Keratinocyte (primary cell): ENCODE data around the gene PLEKHG4. TPM values are rescaled to one million over a fixed set of nuclear protein-coding genes. Genes with fewer than 3 reads are reported as not detected.

Source experiments
- DNase-seq: peaks from one replicate; pipeline ENCODE4 v3.0.0-alpha.2; 2011; ENCODE audit warnings: low read depth, missing footprints, low spot score
- FAIRE-seq: peaks from 2 replicates; lab custom pipeline; 2011; peaks lifted over from hg19 to GRCh38; lab: Jason Lieb, UNC
- H2AFZ ChIP-seq: 2 replicates; pipeline ENCODE4 v1.6.0; 2012; ENCODE audit warnings: low read length, control low read depth, inconsistent platforms; ENCODE audit not compliant: control insufficient read depth
- H3K27ac ChIP-seq: 2 replicates; pipeline ENCODE4 v1.5.1; 2011; ENCODE audit warnings: low read length; ENCODE audit not compliant: control insufficient read depth, insufficient read depth
- H3K27me3 ChIP-seq: 3 replicates; pipeline ENCODE4 v1.6.0; 2011; ENCODE audit warnings: low read length; ENCODE audit not compliant: control insufficient read depth, insufficient read depth; ENCODE audit errors: extremely low read depth
- H3K36me3 ChIP-seq, 2 experiments: 2 replicates in 1 of 2; 3 replicates in 1 of 2; pipeline ENCODE4 v1.5.1; 2011; ENCODE audit warnings: low read length in 2 of 2, mild to moderate bottlenecking in 1 of 2; ENCODE audit not compliant: control insufficient read depth in 2 of 2, insufficient read depth in 2 of 2; ENCODE audit errors: extremely low read depth in 1 of 2
- H3K4me1 ChIP-seq: 3 replicates; pipeline ENCODE4 v1.5.1; 2011; ENCODE audit warnings: low read length; ENCODE audit not compliant: control insufficient read depth, insufficient read depth; ENCODE audit errors: extremely low read depth
- H3K4me2 ChIP-seq: 3 replicates; pipeline ENCODE4 v1.6.0; 2011; ENCODE audit warnings: low read depth, low read length; ENCODE audit not compliant: control insufficient read depth, insufficient read depth; ENCODE audit errors: extremely low read depth
- H3K4me3 ChIP-seq, 3 experiments: fragments of 200-600 bp in 1 of 3; sonication (generic) in 1 of 3; 2 replicates in 2 of 3; 3 replicates in 1 of 3; pipeline ENCODE4 v1.5.1; 2011 to 2016; ENCODE audit warnings: low read length in 3 of 3, mild to moderate bottlenecking in 3 of 3, control low read depth in 2 of 3, inconsistent platforms in 1 of 3, low read depth in 1 of 3, mixed read lengths in 1 of 3, mixed run types in 1 of 3, moderate library complexity in 1 of 3; ENCODE audit not compliant: control insufficient read depth in 2 of 3, insufficient read depth in 2 of 3; ENCODE audit errors: extremely low read depth in 1 of 3
- H3K79me2 ChIP-seq: 2 replicates; pipeline ENCODE4 v1.6.0; 2012; ENCODE audit warnings: low read length; ENCODE audit not compliant: control insufficient read depth, insufficient read depth
- H3K9ac ChIP-seq: 3 replicates; pipeline ENCODE4 v1.6.0; 2011; ENCODE audit warnings: low read length; ENCODE audit not compliant: control insufficient read depth, insufficient read depth; ENCODE audit errors: extremely low read depth
- H3K9me1 ChIP-seq: 3 replicates; pipeline ENCODE4 v1.6.0; 2011; ENCODE audit warnings: low read length; ENCODE audit not compliant: control insufficient read depth, insufficient read depth; ENCODE audit errors: extremely low read depth
- H3K9me3 ChIP-seq: 2 replicates; pipeline ENCODE4 v1.5.1; 2012; ENCODE audit warnings: low read depth, low read length; ENCODE audit not compliant: control insufficient read depth
- H4K20me1 ChIP-seq: 3 replicates; pipeline ENCODE4 v1.6.0; 2011; ENCODE audit warnings: low read length; ENCODE audit not compliant: control insufficient read depth, insufficient read depth; ENCODE audit errors: extremely low read depth
- EZH2 ChIP-seq: IDR thresholded peaks from one replicate; pipeline ENCODE4 v1.6.1; 2012; ENCODE audit warnings: inconsistent platforms, mild to moderate bottlenecking, low read length, moderate library complexity
- dilution Hi-C: fragments of 300-500 bp; cut with MboI; formaldehyde crosslinking; loops from one replicate; pipeline ENCODE4 v1.7.0; 2020; ENCODE audit warnings: low sequenced_read_pairs; ENCODE audit not compliant: extremely low pct_ligation_motif_present
- polyA plus RNA-seq, 5 experiments: library from polyadenylated mRNA; depleted of rRNA in 3 of 5; stranded (reverse) in 3 of 5; stranded (forward) in 1 of 5; unstranded in 1 of 5; fragments of >200 nt; gene quantifications; 1 replicate in 1 of 5; 2 replicates in 3 of 5; 3 replicates in 1 of 5; pipeline versions ENCODE4 v1.2.1 to v1.2.3, GENCODE V29; 2011 to 2012; ENCODE audit warnings: missing spikeins in 2 of 5, low read depth in 1 of 5, low replicate concordance in 1 of 5
- TF ChIP-seq, protein P1 (sequence below), 3 experiments: IDR thresholded peaks in 1 of 3; conservative IDR thresholded peaks in 1 of 3; optimal IDR thresholded peaks in 1 of 3; 2 replicates in 2 of 3; 3 replicates in 1 of 3; pipeline versions ENCODE3 to v1.5.1; 2011; ENCODE audit warnings: low read length in 3 of 3, mild to moderate bottlenecking in 3 of 3, moderate library complexity in 2 of 3, control low read depth in 1 of 3, inconsistent platforms in 1 of 3; ENCODE audit not compliant: insufficient read depth in 2 of 3; ENCODE audit errors: extremely low read depth in 1 of 3

PLEKHG4 gene
- polyA plus RNA-seq, 1 donor (not counting 4 experiments of a cell fraction or from before 2014, with no cell fraction given): 1.3 TPM

DNA sequence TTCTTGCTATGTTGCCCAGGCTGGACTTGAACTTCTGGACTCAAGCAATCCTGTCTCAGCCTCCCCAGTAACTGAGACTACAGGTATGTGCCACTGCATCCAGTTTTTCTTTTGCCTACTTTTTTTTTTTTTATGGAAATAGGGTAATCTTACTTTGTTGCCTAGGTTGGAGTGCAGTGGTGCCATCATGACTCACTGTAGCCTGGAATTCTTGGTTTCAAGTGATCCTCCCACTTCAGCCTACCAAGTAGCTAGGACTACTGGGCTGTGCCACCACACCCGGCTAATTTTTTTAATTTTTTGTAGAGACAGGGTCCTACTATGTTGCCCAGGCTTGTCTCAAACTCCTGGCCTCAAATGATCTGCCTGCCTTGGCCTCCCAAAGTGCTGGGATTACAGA lies 57.3 kb downstream of the PLEKHG4 start:
- DNase-seq (peak; percentile 9), FAIRE-seq (no peak)
- H3K79me2 ChIP-seq: no peaks in the 10 kb centered on the region
- H2AFZ ChIP-seq: no peak overlapping the region
- H3K4me1 ChIP-seq: no peaks in the 10 kb centered on the region
- dilution Hi-C loops: no loop called here
- H3K9me3 ChIP-seq: no peaks in the 10 kb centered on the region
- no peaks in the 10 kb centered on the region for H3K9me1 ChIP-seq
- H3K27ac ChIP-seq: no peak overlapping the region
- H3K4me3 ChIP-seq: no peak overlapping the region
- H3K9ac ChIP-seq: no peak overlapping the region
- TF ChIP-seq EZH2: no peak
- TF ChIP-seq, protein P1, sequence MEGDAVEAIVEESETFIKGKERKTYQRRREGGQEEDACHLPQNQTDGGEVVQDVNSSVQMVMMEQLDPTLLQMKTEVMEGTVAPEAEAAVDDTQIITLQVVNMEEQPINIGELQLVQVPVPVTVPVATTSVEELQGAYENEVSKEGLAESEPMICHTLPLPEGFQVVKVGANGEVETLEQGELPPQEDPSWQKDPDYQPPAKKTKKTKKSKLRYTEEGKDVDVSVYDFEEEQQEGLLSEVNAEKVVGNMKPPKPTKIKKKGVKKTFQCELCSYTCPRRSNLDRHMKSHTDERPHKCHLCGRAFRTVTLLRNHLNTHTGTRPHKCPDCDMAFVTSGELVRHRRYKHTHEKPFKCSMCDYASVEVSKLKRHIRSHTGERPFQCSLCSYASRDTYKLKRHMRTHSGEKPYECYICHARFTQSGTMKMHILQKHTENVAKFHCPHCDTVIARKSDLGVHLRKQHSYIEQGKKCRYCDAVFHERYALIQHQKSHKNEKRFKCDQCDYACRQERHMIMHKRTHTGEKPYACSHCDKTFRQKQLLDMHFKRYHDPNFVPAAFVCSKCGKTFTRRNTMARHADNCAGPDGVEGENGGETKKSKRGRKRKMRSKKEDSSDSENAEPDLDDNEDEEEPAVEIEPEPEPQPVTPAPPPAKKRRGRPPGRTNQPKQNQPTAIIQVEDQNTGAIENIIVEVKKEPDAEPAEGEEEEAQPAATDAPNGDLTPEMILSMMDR (optimal IDR thresholded peaks at IDR 0.05 in 1 of 3, IDR thresholded peaks at IDR 0.05 in 1 of 3, conservative IDR thresholded peaks at IDR 0.05 in 1 of 3; ENCODE audit: extremely low read depth in 1 of 3, insufficient read depth in 2 of 3, low read length in 3 of 3): no peak
- no peak overlapping the region for H3K4me2 ChIP-seq
- H4K20me1 ChIP-seq: no peaks in the 10 kb centered on the region
- H3K27me3 ChIP-seq: no peaks in the 10 kb centered on the region
- H3K36me3 ChIP-seq: no peaks in the 10 kb centered on the region

Other genes with a start within 250 kb of the PLEKHG4 start
- 26.7 to 31.5 TPM (median 28.0 TPM) in 3 replicates for gene PHAF1, start 169.6 kb upstream of the PLEKHG4 start, polyA plus RNA-seq
- 2.6 to 5.4 TPM (median 3.9 TPM) in 3 replicates for gene B3GNT9, start 128.5 kb upstream of the PLEKHG4 start, polyA plus RNA-seq
- 12.5 to 25.0 TPM (median 12.5 TPM) in 3 replicates for gene TRADD, start 119.6 kb upstream of the PLEKHG4 start, polyA plus RNA-seq
- gene FBXL8, start 119.6 kb upstream of the PLEKHG4 start, polyA plus RNA-seq: 3.0 to 6.0 TPM (median 4.0 TPM) in 3 replicates
- gene HSF4, start 114.8 kb upstream of the PLEKHG4 start, polyA plus RNA-seq: 4.3 to 10.7 TPM (median 4.9 TPM) in 3 replicates
- gene NOL3, start 109.0 kb upstream of the PLEKHG4 start, polyA plus RNA-seq: 10.5 to 18.1 TPM (median 16.8 TPM) in 3 replicates
- 9.0 to 15.0 TPM (median 13.3 TPM) in 3 replicates for gene MATCAP1, start 95.6 kb upstream of the PLEKHG4 start, polyA plus RNA-seq
- gene EXOC3L1, start 89.4 kb upstream of the PLEKHG4 start, polyA plus RNA-seq: not detected in 3 replicates
- gene E2F4, start 87.4 kb upstream of the PLEKHG4 start, polyA plus RNA-seq: 64.7 to 97.7 TPM (median 74.8 TPM) in 3 replicates
- 21.0 to 38.7 TPM (median 23.4 TPM) in 3 replicates for gene ELMO3, start 80.4 kb upstream of the PLEKHG4 start, polyA plus RNA-seq
- 44.9 to 47.6 TPM (median 46.3 TPM) in 3 replicates for gene TMEM208, start 52.4 kb upstream of the PLEKHG4 start, polyA plus RNA-seq
- gene FHOD1, start 32.1 kb upstream of the PLEKHG4 start, polyA plus RNA-seq: 21.6 to 29.6 TPM (median 29.4 TPM) in 3 replicates
- gene SLC9A5, start 30.6 kb upstream of the PLEKHG4 start, polyA plus RNA-seq: 0.51 to 0.68 TPM (median 0.62 TPM) in 3 replicates
- gene KCTD19, start 47.2 kb downstream of the PLEKHG4 start, polyA plus RNA-seq: not detected in 3 replicates
- gene LRRC36, start 47.3 kb downstream of the PLEKHG4 start, polyA plus RNA-seq: not detected in 3 replicates
- 0.37 to 0.96 TPM in 2 of 3 replicates, not detected in the other for gene TPPP3, start 114.0 kb downstream of the PLEKHG4 start, polyA plus RNA-seq
- gene ZDHHC1, start 136.9 kb downstream of the PLEKHG4 start, polyA plus RNA-seq: 1.1 to 3.2 TPM (median 1.8 TPM) in 3 replicates
- 0.59 to 2.4 TPM (median 0.93 TPM) in 3 replicates for gene HSD11B2, start 151.6 kb downstream of the PLEKHG4 start, polyA plus RNA-seq
- 97.1 to 199 TPM (median 117 TPM) in 3 replicates for gene ATP6V0D1, start 201.6 kb downstream of the PLEKHG4 start, polyA plus RNA-seq
- gene AGRP, start 204.0 kb downstream of the PLEKHG4 start, polyA plus RNA-seq: not detected in 3 replicates
- gene RIPOR1, start 249.3 kb downstream of the PLEKHG4 start, polyA plus RNA-seq: 4.1 to 19.4 TPM (median 5.3 TPM) in 3 replicates